ENCODE results near the gene SRGAP3.

SRGAP3 gene

DNA sequence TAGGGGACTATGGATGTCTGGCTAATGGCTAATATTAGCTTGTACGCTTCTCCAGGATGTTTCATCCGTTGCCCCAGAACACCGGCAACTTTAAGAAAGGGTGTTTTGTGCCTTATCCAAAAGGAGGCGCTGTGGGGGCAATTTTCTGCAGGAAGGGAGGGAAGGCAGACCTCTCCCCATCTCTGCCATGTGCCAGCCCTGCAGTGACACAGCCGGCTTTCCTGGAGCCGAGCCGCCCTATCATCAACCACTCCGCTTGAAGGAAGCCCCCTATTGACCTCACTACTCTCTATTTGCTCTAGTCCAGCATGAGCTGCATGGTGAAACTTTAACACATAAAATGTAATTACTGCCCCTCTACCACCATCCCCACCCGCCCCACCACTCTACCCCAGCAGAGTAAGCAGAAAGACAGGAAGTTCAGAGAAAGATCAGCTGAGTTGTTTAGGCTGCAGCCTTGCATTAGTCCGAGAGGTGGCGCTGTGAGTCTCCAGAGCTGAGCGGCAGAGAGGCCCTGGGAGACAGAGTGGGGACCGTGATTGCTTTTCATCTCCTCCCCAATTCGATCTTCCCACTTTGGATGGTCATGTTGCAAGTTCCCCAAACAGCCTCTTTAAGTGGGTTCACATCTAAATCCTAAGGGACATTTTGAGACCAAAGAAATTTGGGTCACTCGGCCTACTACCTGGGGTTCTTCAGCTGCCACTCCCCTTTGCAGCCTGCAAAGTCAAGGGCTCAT is 261.6 kb downstream of the SRGAP3 start:
- no peaks in the 10 kb centered on the region for H3K36me3 ChIP-seq (ENCODE audit: control insufficient read depth, insufficient read depth, low read length)
- peak overlapping the region; percentile 69 for H3K27ac ChIP-seq (ENCODE audit: low read depth, low read length, severe bottlenecking)

DNA sequence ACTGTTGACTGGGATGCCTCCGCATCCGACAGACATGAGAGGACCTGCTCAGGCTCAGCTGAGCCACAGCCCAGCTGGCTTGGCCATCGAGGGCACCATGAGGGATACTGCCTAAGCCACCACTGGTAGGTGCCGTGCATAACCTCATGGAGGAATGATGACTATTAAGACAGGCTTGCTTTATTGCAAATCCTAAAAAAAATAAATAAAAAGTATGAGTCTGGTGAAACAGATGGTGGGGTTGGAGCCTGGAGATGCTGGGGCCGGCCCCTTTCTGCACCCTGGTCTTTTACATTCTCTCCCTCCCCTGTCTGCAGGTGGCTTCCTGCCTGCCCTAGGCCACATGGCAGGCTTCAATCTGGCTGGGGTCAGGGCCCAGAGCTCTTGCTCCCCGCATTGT is 262.2 kb downstream of the SRGAP3 start:
- H3K27ac ChIP-seq (ENCODE audit: low read depth, low read length, severe bottlenecking) = no peak overlapping the region
- H3K4me3 ChIP-seq (ENCODE audit: extremely low read depth, insufficient read depth, low read length, poor library complexity, severe bottlenecking) = no peak overlapping the region
- H3K9me3 ChIP-seq (ENCODE audit: control insufficient read depth, low read length) = no peaks in the 10 kb centered on the region
- H3K4me1 ChIP-seq (ENCODE audit: control insufficient read depth, insufficient read depth, low read length, poor library complexity, severe bottlenecking) = peaks cover 1% of the 10 kb centered on the region
- H3K36me3 ChIP-seq (ENCODE audit: control insufficient read depth, insufficient read depth, low read length) = no peaks in the 10 kb centered on the region
- WGBS, 2 experiments (ENCODE audit: insufficient coverage in 2 of 2) = 96 to 98% methylated on average over 4 of the region's 6 CpGs

More for the DNA sequence above, 261.6 kb downstream of the SRGAP3 start:
- no peak overlapping the region for H3K4me3 ChIP-seq (ENCODE audit: extremely low read depth, insufficient read depth, low read length, poor library complexity, severe bottlenecking)
- 20 to 35% methylated on average over 13 to 15 of the region's 15 CpGs for WGBS, 2 experiments (ENCODE audit: insufficient coverage in 2 of 2)
- H3K9me3 ChIP-seq (ENCODE audit: control insufficient read depth, low read length) = no peaks in the 10 kb centered on the region
- H3K4me1 ChIP-seq (ENCODE audit: control insufficient read depth, insufficient read depth, low read length, poor library complexity, severe bottlenecking) = no peaks in the 10 kb centered on the region

DNA sequence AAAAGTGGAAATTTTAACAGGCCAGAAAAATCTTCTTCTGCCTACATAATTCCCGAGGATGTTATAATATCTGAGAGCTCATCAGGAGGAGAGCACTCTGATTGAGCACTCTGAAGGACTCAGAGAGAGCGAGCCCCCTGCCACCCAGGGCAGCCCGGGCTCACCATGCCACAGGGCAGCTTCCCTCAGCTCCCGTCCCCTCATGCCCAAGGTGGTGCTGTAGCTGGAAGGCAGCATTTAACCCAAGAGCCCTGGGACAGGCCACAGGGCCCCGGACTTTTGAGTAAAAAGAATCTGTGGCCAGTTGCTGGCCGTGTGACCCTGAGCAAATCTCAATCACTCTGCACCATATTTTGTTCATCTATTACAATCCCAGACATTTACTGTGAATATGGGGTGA is 262.7 kb downstream of the SRGAP3 start:
- Histone ChIP-seq H3K4me1 (ENCODE audit: control insufficient read depth, insufficient read depth, low read length, poor library complexity, severe bottlenecking) (peaks cover 6% of the 10 kb centered on the region), H3K27ac (ENCODE audit: low read depth, low read length, severe bottlenecking) (no peak overlapping the region), H3K9me3 (ENCODE audit: control insufficient read depth, low read length) (no peaks in the 10 kb centered on the region), H3K4me3 (ENCODE audit: extremely low read depth, insufficient read depth, low read length, poor library complexity, severe bottlenecking) (no peak overlapping the region), H3K36me3 (ENCODE audit: control insufficient read depth, insufficient read depth, low read length) (no peaks in the 10 kb centered on the region)
- 98 to 100% methylated on average over 3 to 5 of the region's 6 CpGs for WGBS, 2 experiments (ENCODE audit: insufficient coverage in 2 of 2)

DNA sequence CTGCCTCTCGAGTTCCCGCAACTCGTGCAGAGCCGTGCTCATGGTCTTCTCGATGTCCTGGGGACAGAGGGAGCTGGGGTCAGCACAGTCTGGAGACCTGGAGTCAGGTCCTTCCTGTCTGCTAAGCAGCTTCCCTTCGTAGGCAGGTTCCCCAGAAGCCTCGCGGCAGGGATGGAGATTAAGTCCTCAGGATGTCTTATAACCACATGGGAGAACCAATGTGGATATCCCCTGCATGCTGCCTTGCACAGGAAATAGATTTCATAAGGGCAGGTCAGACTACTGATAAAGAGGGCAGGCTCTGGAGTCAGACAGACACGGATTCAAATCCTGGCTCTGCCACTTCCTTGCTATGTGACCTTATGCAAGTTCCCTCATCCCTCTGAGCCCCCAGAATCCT is 263.6 kb downstream of the SRGAP3 start:
- Histone ChIP-seq H3K36me3 (ENCODE audit: control insufficient read depth, insufficient read depth, low read length) (no peaks in the 10 kb centered on the region), H3K4me3 (ENCODE audit: extremely low read depth, insufficient read depth, low read length, poor library complexity, severe bottlenecking) (no peak overlapping the region), H3K4me1 (ENCODE audit: control insufficient read depth, insufficient read depth, low read length, poor library complexity, severe bottlenecking) (peaks cover 6% of the 10 kb centered on the region), H3K9me3 (ENCODE audit: control insufficient read depth, low read length) (no peaks in the 10 kb centered on the region), H3K27ac (ENCODE audit: low read depth, low read length, severe bottlenecking) (no peak overlapping the region)
- WGBS, 2 experiments (ENCODE audit: insufficient coverage in 2 of 2) = 90 to 91% methylated on average over 6 to 9 of the region's 9 CpGs

DNA sequence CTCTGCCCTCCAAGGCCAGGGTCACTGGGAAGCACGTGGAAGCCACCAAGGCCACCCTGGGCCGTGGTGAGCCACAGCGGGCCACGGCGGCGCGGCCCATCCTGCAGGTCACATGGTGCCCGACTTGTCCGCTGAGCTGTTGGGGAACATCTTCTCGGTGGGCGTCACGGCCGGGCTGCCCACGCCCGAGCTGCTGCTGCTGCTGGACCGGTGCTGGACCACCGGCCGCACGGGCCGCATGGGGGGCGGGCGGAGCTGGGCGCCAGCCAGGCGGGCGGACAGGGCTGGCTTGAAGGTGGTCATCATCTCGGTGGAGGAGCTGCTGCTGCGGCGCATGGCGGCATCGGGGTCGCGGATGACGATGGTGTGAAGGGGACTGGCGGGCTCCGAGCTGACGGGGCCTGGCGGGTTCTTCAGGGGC is 264.0 kb downstream of the SRGAP3 start:
- H3K36me3 ChIP-seq (ENCODE audit: control insufficient read depth, insufficient read depth, low read length) = no peaks in the 10 kb centered on the region
- no peaks in the 10 kb centered on the region for H3K9me3 ChIP-seq (ENCODE audit: control insufficient read depth, low read length)
- no peak overlapping the region for H3K4me3 ChIP-seq (ENCODE audit: extremely low read depth, insufficient read depth, low read length, poor library complexity, severe bottlenecking)
- no peak overlapping the region for H3K27ac ChIP-seq (ENCODE audit: low read depth, low read length, severe bottlenecking)
- peaks cover 6% of the 10 kb centered on the region for H3K4me1 ChIP-seq (ENCODE audit: control insufficient read depth, insufficient read depth, low read length, poor library complexity, severe bottlenecking)
- WGBS, 2 experiments (ENCODE audit: insufficient coverage in 2 of 2) = 97 to 98% methylated on average over 30 to 37 of the region's 37 CpGs

DNA sequence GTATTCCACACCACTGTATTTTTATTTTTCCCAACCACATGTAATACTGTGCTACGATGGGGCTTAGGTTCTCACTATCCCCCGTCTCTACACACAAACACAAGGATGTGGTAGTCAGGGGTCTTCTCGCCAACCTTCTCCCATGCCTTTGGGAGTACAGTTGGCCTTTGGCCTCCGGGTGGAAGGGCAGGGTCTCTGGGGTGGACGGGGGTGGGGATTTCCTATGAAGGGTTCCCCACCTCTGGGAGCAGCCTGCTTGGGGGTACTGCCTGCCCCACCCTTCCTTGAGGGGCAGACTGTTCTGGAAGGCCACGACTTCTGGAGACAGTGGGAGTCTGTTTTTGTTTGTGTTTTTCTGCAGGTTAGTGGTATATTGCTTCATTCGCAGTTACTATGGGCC is 264.9 kb downstream of the SRGAP3 start:
- no peaks in the 10 kb centered on the region for H3K36me3 ChIP-seq (ENCODE audit: control insufficient read depth, insufficient read depth, low read length)
- H3K4me3 ChIP-seq (ENCODE audit: extremely low read depth, insufficient read depth, low read length, poor library complexity, severe bottlenecking) = no peak overlapping the region
- 80% methylated on average over 1 of the region's 7 CpGs for WGBS, 2 experiments (ENCODE audit: insufficient coverage in 2 of 2)
- no peaks in the 10 kb centered on the region for H3K9me3 ChIP-seq (ENCODE audit: control insufficient read depth, low read length)
- H3K27ac ChIP-seq (ENCODE audit: low read depth, low read length, severe bottlenecking) = no peak overlapping the region
- peaks cover 6% of the 10 kb centered on the region for H3K4me1 ChIP-seq (ENCODE audit: control insufficient read depth, insufficient read depth, low read length, poor library complexity, severe bottlenecking)

DNA sequence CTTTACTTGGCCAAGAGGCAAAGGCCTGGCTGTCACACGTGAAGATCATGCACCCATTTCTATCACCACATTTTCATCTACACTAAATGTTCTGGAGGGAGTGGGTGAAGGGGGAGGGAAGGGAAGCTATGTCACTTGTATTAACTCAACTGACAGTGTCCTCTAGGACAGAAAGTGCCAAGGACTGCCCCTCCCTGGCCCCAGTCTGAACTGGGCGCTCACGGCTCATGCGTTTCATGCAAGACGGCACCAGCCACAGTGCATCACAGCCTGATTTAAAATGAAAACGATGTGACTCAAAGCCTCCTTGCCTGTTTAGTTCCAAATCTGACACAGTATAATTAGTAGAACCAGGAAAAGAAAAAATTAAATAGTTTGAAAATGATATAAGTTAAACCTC is 265.4 kb downstream of the SRGAP3 start:
- H3K9me3 ChIP-seq (ENCODE audit: control insufficient read depth, low read length) = no peaks in the 10 kb centered on the region
- peaks cover 6% of the 10 kb centered on the region for H3K4me1 ChIP-seq (ENCODE audit: control insufficient read depth, insufficient read depth, low read length, poor library complexity, severe bottlenecking)
- no peak overlapping the region for H3K4me3 ChIP-seq (ENCODE audit: extremely low read depth, insufficient read depth, low read length, poor library complexity, severe bottlenecking)
- H3K36me3 ChIP-seq (ENCODE audit: control insufficient read depth, insufficient read depth, low read length) = no peaks in the 10 kb centered on the region
- H3K27ac ChIP-seq (ENCODE audit: low read depth, low read length, severe bottlenecking) = no peak overlapping the region
- 90 to 100% methylated on average over 4 to 5 of the region's 6 CpGs for WGBS, 2 experiments (ENCODE audit: insufficient coverage in 2 of 2)

DNA sequence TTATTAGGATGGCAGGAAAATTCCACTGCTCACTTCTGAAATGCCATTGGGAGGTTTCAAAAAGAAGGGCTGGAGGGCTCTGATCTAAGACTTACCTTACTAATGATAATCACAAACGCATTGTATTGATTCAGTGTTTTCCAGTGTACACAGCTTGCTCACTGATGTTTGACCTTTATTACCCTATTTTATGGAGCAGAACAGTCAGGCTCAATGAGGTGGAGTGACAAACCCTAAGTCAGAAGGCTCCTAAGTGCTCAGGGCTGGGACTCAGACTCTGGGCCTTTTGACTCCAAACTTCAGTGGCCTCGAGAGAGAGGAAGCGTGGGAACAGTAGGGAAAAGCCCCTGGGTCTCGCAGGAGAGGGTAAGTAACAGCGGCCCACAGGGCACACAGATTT is 265.9 kb downstream of the SRGAP3 start:
- WGBS, 2 experiments (ENCODE audit: insufficient coverage in 2 of 2) = 96 to 100% methylated on average over 5 of the region's 5 CpGs
- Histone ChIP-seq H3K4me1 (ENCODE audit: control insufficient read depth, insufficient read depth, low read length, poor library complexity, severe bottlenecking) (peaks cover 6% of the 10 kb centered on the region), H3K4me3 (ENCODE audit: extremely low read depth, insufficient read depth, low read length, poor library complexity, severe bottlenecking) (no peak overlapping the region), H3K36me3 (ENCODE audit: control insufficient read depth, insufficient read depth, low read length) (no peaks in the 10 kb centered on the region), H3K9me3 (ENCODE audit: control insufficient read depth, low read length) (no peaks in the 10 kb centered on the region), H3K27ac (ENCODE audit: low read depth, low read length, severe bottlenecking) (no peak overlapping the region)

DNA sequence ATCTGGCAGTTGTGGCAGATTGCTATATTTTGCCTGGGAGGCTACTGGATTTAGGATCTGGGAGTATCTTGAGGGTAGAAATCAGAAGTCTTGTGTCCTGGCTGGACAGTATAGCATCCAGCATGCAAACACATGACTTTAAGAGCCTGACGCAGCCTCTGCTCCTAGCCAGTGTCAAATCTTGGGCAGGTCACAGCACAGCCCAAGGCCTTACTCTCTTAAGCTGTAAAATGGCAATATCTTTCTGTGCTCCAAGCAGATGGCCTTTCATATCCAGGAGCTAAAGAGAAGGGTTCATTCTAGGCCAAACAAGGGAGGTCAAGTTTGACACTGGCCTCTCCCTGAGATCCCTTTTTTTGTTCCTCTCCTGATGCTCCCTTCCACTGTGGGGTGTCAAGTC is 266.4 kb downstream of the SRGAP3 start:
- no peak overlapping the region for H3K4me3 ChIP-seq (ENCODE audit: extremely low read depth, insufficient read depth, low read length, poor library complexity, severe bottlenecking)
- WGBS, 2 experiments (ENCODE audit: insufficient coverage in 2 of 2) = 100% methylated on average over 1 of the region's 1 CpG
- no peaks in the 10 kb centered on the region for H3K36me3 ChIP-seq (ENCODE audit: control insufficient read depth, insufficient read depth, low read length)
- peaks cover 4% of the 10 kb centered on the region for H3K9me3 ChIP-seq (ENCODE audit: control insufficient read depth, low read length)
- no peak overlapping the region for H3K27ac ChIP-seq (ENCODE audit: low read depth, low read length, severe bottlenecking)
- peaks cover 6% of the 10 kb centered on the region for H3K4me1 ChIP-seq (ENCODE audit: control insufficient read depth, insufficient read depth, low read length, poor library complexity, severe bottlenecking)

DNA sequence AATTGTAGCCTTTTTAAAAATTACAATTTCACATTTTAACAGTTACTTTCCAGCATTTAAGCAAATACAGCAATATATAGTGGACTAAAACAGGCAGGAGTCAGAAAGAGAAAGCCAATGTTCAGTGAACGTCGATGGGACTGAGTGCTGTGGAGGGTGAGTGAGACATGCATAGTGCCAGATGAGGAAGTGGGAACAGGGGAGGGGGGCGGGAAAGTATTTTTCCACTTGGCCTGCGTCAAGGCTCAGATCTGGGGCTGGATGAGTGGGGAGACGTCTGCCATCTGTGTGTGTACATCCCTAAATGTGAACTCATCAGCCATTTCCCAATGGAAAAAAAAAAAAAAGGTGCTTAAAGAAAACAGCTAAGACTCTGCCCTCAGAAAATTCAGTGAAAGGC is 266.9 kb downstream of the SRGAP3 start:
- no peak overlapping the region for H3K27ac ChIP-seq (ENCODE audit: low read depth, low read length, severe bottlenecking)
- WGBS, 2 experiments (ENCODE audit: insufficient coverage in 2 of 2) = 78 to 80% methylated on average over 2 to 4 of the region's 5 CpGs
- peaks cover 6% of the 10 kb centered on the region for H3K4me1 ChIP-seq (ENCODE audit: control insufficient read depth, insufficient read depth, low read length, poor library complexity, severe bottlenecking)
- no peaks in the 10 kb centered on the region for H3K36me3 ChIP-seq (ENCODE audit: control insufficient read depth, insufficient read depth, low read length)
- H3K4me3 ChIP-seq (ENCODE audit: extremely low read depth, insufficient read depth, low read length, poor library complexity, severe bottlenecking) = no peak overlapping the region
- peaks cover 4% of the 10 kb centered on the region for H3K9me3 ChIP-seq (ENCODE audit: control insufficient read depth, low read length)

DNA sequence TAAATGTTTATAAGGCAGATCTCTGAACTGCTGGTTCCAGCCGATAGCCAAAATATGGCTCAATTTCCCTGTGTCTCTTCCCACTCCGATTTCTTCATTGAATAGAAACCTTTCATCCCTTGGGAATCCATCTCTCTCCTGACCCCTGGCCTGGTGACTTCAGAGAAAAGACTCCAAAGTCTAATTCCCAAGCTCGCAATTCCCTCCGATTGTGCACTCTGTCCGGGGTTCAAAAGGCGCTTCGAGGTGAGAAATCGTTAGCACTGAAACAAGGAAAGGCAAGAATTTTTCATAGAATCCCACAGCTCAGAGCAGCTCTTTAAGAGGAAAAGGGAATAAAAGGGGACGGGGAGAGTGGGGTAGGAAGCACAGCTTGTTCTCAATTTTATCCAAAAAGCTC is 267.7 kb downstream of the SRGAP3 start:
- Histone ChIP-seq H3K4me1 (ENCODE audit: control insufficient read depth, insufficient read depth, low read length, poor library complexity, severe bottlenecking) (peaks cover 6% of the 10 kb centered on the region), H3K36me3 (ENCODE audit: control insufficient read depth, insufficient read depth, low read length) (no peaks in the 10 kb centered on the region), H3K27ac (ENCODE audit: low read depth, low read length, severe bottlenecking) (no peak overlapping the region), H3K4me3 (ENCODE audit: extremely low read depth, insufficient read depth, low read length, poor library complexity, severe bottlenecking) (no peak overlapping the region), H3K9me3 (ENCODE audit: control insufficient read depth, low read length) (peaks cover 4% of the 10 kb centered on the region)
- 92 to 96% methylated on average over 9 of the region's 9 CpGs for WGBS, 2 experiments (ENCODE audit: insufficient coverage in 2 of 2)

Measured in mesodermal cell (in vitro differentiated cells).